ENCODE measurements around the gene SS18. TPM values are rescaled to one million over a fixed set of nuclear protein-coding genes. Genes with fewer than 3 reads are reported as not detected.

Gene SS18
- total RNA-seq, 1 donor from 2014 or later, result 84.4 TPM

DNA sequence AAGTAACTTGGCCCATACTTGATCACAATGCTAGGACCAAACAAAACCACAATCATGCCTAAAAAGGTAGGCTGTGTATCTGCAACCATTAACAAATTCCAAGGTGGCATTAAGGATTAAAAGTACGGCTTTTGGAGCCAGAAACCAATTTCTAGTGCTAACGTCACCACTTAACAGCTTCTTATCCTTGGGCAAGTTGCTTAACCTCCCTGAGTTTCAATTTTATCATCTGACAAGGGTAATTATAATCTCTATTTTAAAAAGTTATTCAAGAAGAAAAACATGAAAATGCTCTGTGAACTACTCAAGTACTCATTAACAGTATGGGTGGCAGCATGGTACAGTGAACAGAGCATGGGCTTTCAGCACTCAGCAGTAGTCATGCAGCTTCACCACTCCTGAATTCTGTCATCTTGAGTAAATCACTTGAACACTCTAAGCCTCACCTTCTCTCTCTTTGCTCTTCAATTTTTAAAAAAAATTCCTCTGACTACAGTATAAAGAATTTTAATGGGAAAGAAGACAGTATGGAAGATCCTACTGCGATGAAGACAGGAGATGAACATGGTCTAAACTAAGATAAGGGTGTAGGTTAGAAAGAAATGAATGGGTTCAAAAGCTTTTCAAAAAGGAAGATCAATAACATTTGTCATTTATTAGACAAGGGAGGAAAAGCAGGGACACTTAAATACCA, 69.2 kb downstream of the SS18 start:
- Mint-ChIP-seq H3K4me1 (ENCODE audit: low read depth) (peaks cover 9% of the 10 kb centered on the region), H3K4me3 (ENCODE audit: low read depth) (no peak overlapping the region), H3K27ac (peak overlapping the region; percentile 29), H3K27me3 (no peaks in the 10 kb centered on the region), H3K36me3 (ENCODE audit: insufficient read depth) (peaks cover 43% of the 10 kb centered on the region), H3K9me3 (ENCODE audit: low read depth) (peaks cover 4% of the 10 kb centered on the region)
- TF ChIP-seq, protein P1, sequence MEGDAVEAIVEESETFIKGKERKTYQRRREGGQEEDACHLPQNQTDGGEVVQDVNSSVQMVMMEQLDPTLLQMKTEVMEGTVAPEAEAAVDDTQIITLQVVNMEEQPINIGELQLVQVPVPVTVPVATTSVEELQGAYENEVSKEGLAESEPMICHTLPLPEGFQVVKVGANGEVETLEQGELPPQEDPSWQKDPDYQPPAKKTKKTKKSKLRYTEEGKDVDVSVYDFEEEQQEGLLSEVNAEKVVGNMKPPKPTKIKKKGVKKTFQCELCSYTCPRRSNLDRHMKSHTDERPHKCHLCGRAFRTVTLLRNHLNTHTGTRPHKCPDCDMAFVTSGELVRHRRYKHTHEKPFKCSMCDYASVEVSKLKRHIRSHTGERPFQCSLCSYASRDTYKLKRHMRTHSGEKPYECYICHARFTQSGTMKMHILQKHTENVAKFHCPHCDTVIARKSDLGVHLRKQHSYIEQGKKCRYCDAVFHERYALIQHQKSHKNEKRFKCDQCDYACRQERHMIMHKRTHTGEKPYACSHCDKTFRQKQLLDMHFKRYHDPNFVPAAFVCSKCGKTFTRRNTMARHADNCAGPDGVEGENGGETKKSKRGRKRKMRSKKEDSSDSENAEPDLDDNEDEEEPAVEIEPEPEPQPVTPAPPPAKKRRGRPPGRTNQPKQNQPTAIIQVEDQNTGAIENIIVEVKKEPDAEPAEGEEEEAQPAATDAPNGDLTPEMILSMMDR (IDR thresholded peaks at IDR 0.05; ENCODE audit: unreplicated experiment), result no peak
- DNase-seq (ENCODE audit: low spot score, unreplicated experiment), result no peak

DNA sequence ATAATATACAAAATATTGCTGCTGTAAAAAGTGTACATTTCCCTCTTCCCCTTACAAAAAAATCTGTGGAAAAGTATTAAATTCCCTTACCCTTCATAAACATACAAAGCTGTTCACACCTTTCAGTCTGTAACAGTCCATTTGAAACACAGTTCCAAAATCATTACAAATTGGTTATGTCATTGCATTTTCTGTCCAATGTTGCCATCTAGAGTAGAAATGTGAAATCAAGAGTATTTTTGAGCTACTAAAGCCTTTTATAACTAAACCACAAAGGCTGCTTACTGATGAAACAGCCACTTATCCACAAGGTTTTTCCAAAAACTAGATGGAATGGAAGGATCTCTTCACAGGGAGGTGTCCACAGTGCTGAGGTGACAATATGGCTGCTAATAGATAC, 72.5 kb downstream of the SS18 start:
- TF ChIP-seq, protein P1 (IDR thresholded peaks at IDR 0.05; ENCODE audit: unreplicated experiment), result peak; percentile 27
- no peak for DNase-seq (ENCODE audit: low spot score, unreplicated experiment)
- no peak overlapping the region for H3K4me3 Mint-ChIP-seq (ENCODE audit: low read depth)
- no peaks in the 10 kb centered on the region for H3K9me3 Mint-ChIP-seq (ENCODE audit: low read depth)
- no peaks in the 10 kb centered on the region for H3K27me3 Mint-ChIP-seq
- no peak overlapping the region for H3K27ac Mint-ChIP-seq
- peaks cover 27% of the 10 kb centered on the region for H3K36me3 Mint-ChIP-seq (ENCODE audit: insufficient read depth)
- peaks cover 9% of the 10 kb centered on the region for H3K4me1 Mint-ChIP-seq (ENCODE audit: low read depth)

DNA sequence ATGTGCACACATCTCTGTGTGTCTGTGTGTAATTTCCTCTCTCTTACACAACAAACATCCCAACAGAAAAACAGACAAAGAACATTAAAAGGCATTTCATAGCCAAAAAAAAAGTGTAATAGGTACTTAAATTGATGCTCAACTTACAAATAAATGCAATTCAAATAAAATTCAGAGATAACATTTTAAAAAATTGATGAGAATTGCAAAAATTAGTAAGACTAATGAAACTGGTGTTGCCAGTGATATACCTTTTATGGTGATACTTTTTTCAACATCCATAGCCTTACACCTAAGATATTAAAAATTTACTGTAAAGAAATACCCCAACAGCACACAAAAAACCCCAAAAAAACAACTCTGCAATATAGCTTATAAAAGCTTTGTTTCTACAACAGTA, 76.0 kb downstream of the SS18 start:
- H3K27ac Mint-ChIP-seq, result no peak overlapping the region
- TF ChIP-seq, protein P1 (IDR thresholded peaks at IDR 0.05; ENCODE audit: unreplicated experiment), result no peak
- no peaks in the 10 kb centered on the region for H3K9me3 Mint-ChIP-seq (ENCODE audit: low read depth)
- no peak for DNase-seq (ENCODE audit: low spot score, unreplicated experiment)
- H3K4me1 Mint-ChIP-seq (ENCODE audit: low read depth), result no peaks in the 10 kb centered on the region
- H3K4me3 Mint-ChIP-seq (ENCODE audit: low read depth), result no peak overlapping the region
- H3K36me3 Mint-ChIP-seq (ENCODE audit: insufficient read depth), result peaks cover 22% of the 10 kb centered on the region
- H3K27me3 Mint-ChIP-seq, result no peaks in the 10 kb centered on the region

DNA sequence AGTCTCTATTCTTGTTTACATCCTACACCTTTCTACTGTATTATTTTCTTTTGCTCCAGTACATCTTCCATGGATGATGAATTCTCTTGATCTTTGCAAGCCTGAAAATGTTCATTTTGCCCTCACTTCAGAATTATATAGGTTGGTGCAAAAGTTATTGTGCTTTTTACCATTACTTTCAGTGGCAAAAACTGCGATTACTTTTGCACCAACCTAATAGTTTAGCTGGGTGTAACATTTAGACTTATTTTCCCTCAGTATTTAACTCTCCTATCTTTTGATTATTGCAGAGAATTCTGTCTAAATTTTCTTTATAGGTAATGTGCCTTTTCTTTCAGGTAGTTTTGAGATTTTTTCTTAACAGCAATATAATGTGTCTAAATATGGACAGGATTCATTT, 81.8 kb downstream of the SS18 start:
- Mint-ChIP-seq H3K4me3 (ENCODE audit: low read depth) (no peak overlapping the region), H3K27me3 (no peaks in the 10 kb centered on the region), H3K9me3 (ENCODE audit: low read depth) (no peaks in the 10 kb centered on the region), H3K4me1 (ENCODE audit: low read depth) (no peaks in the 10 kb centered on the region), H3K36me3 (ENCODE audit: insufficient read depth) (peaks cover 8% of the 10 kb centered on the region), H3K27ac (no peak overlapping the region)
- no peak for DNase-seq (ENCODE audit: low spot score, unreplicated experiment)
- TF ChIP-seq, protein P1 (IDR thresholded peaks at IDR 0.05; ENCODE audit: unreplicated experiment), result no peak

DNA sequence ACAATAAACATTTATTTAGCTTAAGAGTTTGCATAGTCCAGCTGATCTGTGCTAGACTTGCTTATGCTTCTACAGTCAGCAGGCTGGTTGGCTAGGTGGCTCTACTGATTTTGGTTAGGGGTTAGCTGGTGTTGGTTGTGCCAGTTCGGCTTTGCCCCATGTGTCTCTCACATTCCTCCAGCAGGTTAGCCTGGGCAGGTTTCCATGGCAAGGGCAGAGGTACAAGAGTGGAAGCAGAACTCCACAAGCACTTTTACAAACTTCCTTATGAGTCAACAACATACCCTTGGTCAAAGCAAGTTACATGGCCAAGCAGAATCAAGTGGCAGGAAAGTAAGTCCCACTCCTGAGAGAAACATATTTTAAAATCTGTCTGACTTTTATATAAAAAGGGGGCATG, 82.3 kb downstream of the SS18 start:
- DNase-seq (ENCODE audit: low spot score, unreplicated experiment), result no peak
- Mint-ChIP-seq H3K4me3 (ENCODE audit: low read depth) (no peak overlapping the region), H3K9me3 (ENCODE audit: low read depth) (no peaks in the 10 kb centered on the region), H3K27me3 (no peaks in the 10 kb centered on the region), H3K36me3 (ENCODE audit: insufficient read depth) (peaks cover 8% of the 10 kb centered on the region), H3K4me1 (ENCODE audit: low read depth) (no peaks in the 10 kb centered on the region), H3K27ac (peak overlapping the region; percentile 40)
- TF ChIP-seq, protein P1 (IDR thresholded peaks at IDR 0.05; ENCODE audit: unreplicated experiment), result no peak

Measured in progenitor cell of endocrine pancreas (in vitro differentiated cells).